ENCODE measurements around the gene SLC52A1.

- no peak for TF ChIP-seq POLR2A (IDR thresholded peaks at IDR 0.05)
- TF ChIP-seq, protein P1, sequence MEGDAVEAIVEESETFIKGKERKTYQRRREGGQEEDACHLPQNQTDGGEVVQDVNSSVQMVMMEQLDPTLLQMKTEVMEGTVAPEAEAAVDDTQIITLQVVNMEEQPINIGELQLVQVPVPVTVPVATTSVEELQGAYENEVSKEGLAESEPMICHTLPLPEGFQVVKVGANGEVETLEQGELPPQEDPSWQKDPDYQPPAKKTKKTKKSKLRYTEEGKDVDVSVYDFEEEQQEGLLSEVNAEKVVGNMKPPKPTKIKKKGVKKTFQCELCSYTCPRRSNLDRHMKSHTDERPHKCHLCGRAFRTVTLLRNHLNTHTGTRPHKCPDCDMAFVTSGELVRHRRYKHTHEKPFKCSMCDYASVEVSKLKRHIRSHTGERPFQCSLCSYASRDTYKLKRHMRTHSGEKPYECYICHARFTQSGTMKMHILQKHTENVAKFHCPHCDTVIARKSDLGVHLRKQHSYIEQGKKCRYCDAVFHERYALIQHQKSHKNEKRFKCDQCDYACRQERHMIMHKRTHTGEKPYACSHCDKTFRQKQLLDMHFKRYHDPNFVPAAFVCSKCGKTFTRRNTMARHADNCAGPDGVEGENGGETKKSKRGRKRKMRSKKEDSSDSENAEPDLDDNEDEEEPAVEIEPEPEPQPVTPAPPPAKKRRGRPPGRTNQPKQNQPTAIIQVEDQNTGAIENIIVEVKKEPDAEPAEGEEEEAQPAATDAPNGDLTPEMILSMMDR (IDR thresholded peaks at IDR 0.05), result no peak
- no peak for TF ChIP-seq EP300 (IDR thresholded peaks at IDR 0.05)
- no peak for TF ChIP-seq POLR2AphosphoS5 (IDR thresholded peaks at IDR 0.05)
Measured at GRCh38 chr17:5055543-5055942, 20.3 kb upstream of the SLC52A1 start.
